ENCODE measurements around the gene RPL13. TPM values are rescaled to one million over a fixed set of nuclear protein-coding genes. Genes with fewer than 3 reads are reported as not detected.

Gene RPL13
- polyA plus RNA-seq, 1 donor, result 3,996 TPM

DNA sequence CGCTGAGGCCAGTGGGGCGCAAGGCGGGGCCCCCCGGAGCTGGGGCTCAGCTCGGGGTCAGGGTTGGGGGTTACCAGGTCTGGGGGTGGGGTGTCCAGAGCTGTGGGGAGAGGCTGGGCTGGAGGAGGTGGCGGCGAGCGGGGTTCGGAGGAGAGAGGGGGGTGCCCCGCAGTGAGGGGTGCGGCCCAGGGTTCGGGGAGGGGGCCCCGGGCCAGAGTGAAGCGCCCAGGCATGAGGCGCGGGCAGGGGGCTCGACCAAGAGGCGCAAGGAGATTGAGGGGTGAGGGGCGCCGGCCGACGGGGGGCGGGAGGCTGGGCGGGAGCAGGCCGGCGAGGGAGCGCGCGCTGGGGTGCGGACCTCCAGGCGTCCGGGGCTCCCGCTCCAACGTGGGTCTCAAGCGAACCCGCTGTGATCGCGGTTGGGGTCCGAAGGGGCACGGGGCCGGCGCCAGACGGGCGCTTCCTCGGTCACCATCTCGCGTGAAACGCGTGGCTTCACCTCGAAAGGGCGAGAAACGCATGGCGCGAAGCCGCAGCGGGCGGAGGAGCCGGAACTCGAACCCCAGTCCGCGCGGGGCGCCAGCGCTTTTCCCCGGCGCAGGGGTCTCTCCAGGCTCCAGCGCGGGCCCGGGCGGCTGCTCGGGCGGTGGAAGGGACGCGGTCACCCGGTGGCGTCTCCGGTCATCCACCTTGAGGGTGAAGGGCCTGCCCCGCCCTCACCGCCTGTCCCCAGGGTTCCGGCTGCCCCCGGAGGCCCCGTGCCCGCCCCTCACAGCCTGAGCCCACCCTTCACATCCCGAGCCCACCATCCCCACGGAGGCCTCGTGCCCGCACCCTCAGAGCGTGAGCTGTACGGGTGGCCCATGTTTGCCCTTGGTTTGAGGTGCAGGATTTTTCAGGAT is 15.9 kb downstream of the RPL13 start:
- Histone ChIP-seq H3K9me3 (ENCODE audit: control insufficient read depth, low read depth, low read length) (peaks cover 21% of the 10 kb centered on the region), H3K4me1 (ENCODE audit: control insufficient read depth, insufficient read depth, low read length) (peaks cover 26% of the 10 kb centered on the region), H3K36me3 (ENCODE audit: control insufficient read depth, insufficient read depth, low read length) (no peaks in the 10 kb centered on the region), H3K27ac (ENCODE audit: low read length) (no peak overlapping the region), H3K27me3 (ENCODE audit: control insufficient read depth, insufficient read depth, low read length) (peaks cover 35% of the 10 kb centered on the region), H3K4me3 (ENCODE audit: low read length) (no peak overlapping the region)
- no CpG with 5 or more reads among the region's 89 CpGs for WGBS (ENCODE audit: insufficient coverage, low lambda C conversion rate)
- no peak for DNase-seq

DNA sequence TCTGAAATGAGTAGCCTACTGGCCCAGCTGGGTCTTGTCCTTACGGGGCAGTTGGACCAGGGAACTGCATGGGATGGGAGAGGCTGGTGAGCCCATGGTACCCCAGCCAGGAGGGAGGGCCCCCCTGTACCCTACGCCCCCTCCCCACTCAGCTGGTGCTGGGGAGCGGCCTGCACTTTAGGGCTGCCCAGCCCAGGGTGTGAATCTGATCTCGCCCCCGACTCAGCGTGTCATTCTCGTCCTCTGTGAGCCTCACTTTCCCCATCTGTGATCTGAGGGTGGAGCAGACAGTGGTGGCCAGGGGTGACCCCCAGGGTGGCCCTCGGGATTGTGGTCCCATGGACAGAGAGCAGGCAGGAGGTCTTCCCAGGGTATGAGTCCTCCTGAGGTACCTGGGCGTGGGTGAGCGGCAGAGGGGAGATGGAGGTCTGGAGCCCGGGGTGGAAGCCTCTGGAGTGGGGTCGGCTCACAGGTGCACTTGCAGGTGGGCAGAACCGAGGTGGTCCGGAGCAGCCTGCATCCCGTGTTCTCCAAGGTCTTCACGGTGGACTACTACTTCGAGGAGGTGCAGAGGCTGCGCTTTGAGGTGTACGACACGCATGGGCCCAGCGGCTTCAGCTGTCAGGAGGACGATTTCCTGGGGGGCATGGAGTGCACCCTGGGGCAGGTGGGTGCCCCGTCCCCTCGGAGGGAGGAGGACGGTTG is 16.7 kb downstream of the RPL13 start:
- peaks cover 26% of the 10 kb centered on the region for H3K4me1 ChIP-seq (ENCODE audit: control insufficient read depth, insufficient read depth, low read length)
- peaks cover 35% of the 10 kb centered on the region for H3K27me3 ChIP-seq (ENCODE audit: control insufficient read depth, insufficient read depth, low read length)
- H3K9me3 ChIP-seq (ENCODE audit: control insufficient read depth, low read depth, low read length), result peaks cover 21% of the 10 kb centered on the region
- H3K36me3 ChIP-seq (ENCODE audit: control insufficient read depth, insufficient read depth, low read length), result no peaks in the 10 kb centered on the region
- no CpG with 5 or more reads among the region's 25 CpGs for WGBS (ENCODE audit: insufficient coverage, low lambda C conversion rate)
- no peak for DNase-seq
- H3K4me3 ChIP-seq (ENCODE audit: low read length), result no peak overlapping the region
- no peak overlapping the region for H3K27ac ChIP-seq (ENCODE audit: low read length)

- Histone ChIP-seq H3K4me3 (ENCODE audit: low read length) (no peak overlapping the region), H3K27ac (ENCODE audit: low read length) (no peak overlapping the region), H3K36me3 (ENCODE audit: control insufficient read depth, insufficient read depth, low read length) (no peaks in the 10 kb centered on the region), H3K9me3 (ENCODE audit: control insufficient read depth, low read depth, low read length) (peaks cover 21% of the 10 kb centered on the region), H3K27me3 (ENCODE audit: control insufficient read depth, insufficient read depth, low read length) (peaks cover 28% of the 10 kb centered on the region), H3K4me1 (ENCODE audit: control insufficient read depth, insufficient read depth, low read length) (peaks cover 16% of the 10 kb centered on the region)
- 75% methylated on average over 4 of the region's 15 CpGs for WGBS (ENCODE audit: insufficient coverage, low lambda C conversion rate)
- DNase-seq, result no peak
Observed at GRCh38 chr16:89579351-89579750, 18.9 kb downstream of the RPL13 start.

GRCh38 chr16:89581045-89581695 is 20.7 kb downstream of the RPL13 start:
- Histone ChIP-seq H3K27ac (ENCODE audit: low read length) (no peak overlapping the region), H3K36me3 (ENCODE audit: control insufficient read depth, insufficient read depth, low read length) (no peaks in the 10 kb centered on the region), H3K27me3 (ENCODE audit: control insufficient read depth, insufficient read depth, low read length) (peaks cover 13% of the 10 kb centered on the region), H3K4me1 (ENCODE audit: control insufficient read depth, insufficient read depth, low read length) (peaks cover 8% of the 10 kb centered on the region), H3K9me3 (ENCODE audit: control insufficient read depth, low read depth, low read length) (peaks cover 19% of the 10 kb centered on the region), H3K4me3 (ENCODE audit: low read length) (no peak overlapping the region)
- no CpG with 5 or more reads among the region's 33 CpGs for WGBS (ENCODE audit: insufficient coverage, low lambda C conversion rate)
- no peak for DNase-seq

DNA sequence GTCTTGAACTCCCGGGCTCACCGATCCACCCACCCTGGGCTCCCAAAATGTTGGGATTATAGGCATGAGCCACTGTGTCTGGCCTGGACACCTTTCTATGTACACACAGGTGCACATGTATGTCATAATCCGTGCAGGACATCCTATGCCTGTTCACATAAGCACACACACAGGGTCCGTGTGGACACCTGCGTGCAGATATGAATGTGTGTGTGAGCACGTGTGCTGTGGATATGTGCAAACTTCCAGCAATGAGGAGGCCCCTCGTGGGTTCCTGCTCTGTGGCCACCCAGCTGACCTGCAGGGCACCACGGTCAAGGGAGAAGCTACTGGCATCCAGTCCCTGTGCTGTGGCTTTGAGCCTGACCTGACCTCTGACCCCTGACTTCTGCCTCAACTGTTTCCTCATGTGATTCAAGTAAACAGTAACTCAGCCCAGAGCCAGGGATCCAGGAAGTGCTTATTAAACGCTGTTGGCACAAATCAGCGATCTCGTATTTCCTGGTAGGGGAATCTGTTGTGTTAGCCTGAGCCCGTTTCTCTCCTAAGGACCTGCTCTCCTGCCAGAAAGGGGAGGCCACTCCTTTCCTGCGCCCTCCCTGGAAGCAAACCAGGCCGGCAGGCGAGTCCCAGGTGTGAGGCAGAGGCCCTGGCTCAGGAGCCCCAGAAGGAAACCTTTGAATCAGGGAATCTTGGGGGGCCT is 21.5 kb downstream of the RPL13 start:
- H3K36me3 ChIP-seq (ENCODE audit: control insufficient read depth, insufficient read depth, low read length), result no peaks in the 10 kb centered on the region
- H3K4me3 ChIP-seq (ENCODE audit: low read length), result no peak overlapping the region
- DNase-seq, result no peak
- peaks cover 5% of the 10 kb centered on the region for H3K27me3 ChIP-seq (ENCODE audit: control insufficient read depth, insufficient read depth, low read length)
- peaks cover 14% of the 10 kb centered on the region for H3K9me3 ChIP-seq (ENCODE audit: control insufficient read depth, low read depth, low read length)
- WGBS (ENCODE audit: insufficient coverage, low lambda C conversion rate), result no CpG with 5 or more reads among the region's 15 CpGs
- H3K4me1 ChIP-seq (ENCODE audit: control insufficient read depth, insufficient read depth, low read length), result peaks cover 8% of the 10 kb centered on the region
- H3K27ac ChIP-seq (ENCODE audit: low read length), result peak overlapping the region; percentile 6

GRCh38 chr16:89582614-89583196 is 22.2 kb downstream of the RPL13 start:
- Histone ChIP-seq H3K36me3 (ENCODE audit: control insufficient read depth, insufficient read depth, low read length) (no peaks in the 10 kb centered on the region), H3K27ac (ENCODE audit: low read length) (no peak overlapping the region), H3K9me3 (ENCODE audit: control insufficient read depth, low read depth, low read length) (peaks cover 15% of the 10 kb centered on the region), H3K4me1 (ENCODE audit: control insufficient read depth, insufficient read depth, low read length) (peaks cover 8% of the 10 kb centered on the region), H3K4me3 (ENCODE audit: low read length) (no peak overlapping the region), H3K27me3 (ENCODE audit: control insufficient read depth, insufficient read depth, low read length) (peaks cover 1% of the 10 kb centered on the region)
- no peak for DNase-seq
- no CpG with 5 or more reads among the region's 19 CpGs for WGBS (ENCODE audit: insufficient coverage, low lambda C conversion rate)

DNA sequence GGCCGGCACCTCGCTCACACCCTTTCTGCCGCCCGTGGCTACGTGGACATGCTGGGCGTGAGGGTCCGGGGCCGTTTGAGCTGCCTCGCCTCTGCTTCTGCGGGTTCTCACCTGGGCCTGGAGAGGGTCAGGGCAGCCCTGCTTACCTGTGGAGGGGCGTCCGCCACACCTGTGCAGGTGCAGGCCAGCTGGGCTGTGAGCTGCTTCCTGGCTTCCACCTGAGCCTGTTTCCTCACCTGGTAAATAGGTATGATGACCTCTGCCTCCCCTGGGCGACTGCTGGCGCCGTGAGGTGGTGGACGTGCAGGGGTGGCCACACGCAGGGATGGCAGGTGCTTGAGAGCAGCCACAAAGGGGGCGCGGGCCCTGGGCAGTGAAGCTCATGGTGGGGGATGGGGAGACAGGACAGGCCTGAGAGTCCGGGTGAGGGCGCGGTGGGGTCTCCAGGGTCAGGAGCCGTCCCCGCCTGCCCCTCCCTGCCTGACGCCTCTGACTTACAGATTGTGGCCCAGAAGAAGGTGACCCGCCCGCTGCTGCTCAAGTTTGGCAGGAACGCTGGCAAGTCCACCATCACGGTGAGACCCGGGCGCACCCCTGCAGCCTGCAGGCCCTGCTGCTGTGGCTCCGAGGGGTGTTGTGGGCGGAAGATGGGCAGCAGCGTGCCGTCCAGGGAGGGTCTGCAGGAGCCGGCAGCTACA is 22.9 kb downstream of the RPL13 start:
- H3K36me3 ChIP-seq (ENCODE audit: control insufficient read depth, insufficient read depth, low read length), result no peaks in the 10 kb centered on the region
- DNase-seq, result no peak
- H3K27ac ChIP-seq (ENCODE audit: low read length), result no peak overlapping the region
- no peaks in the 10 kb centered on the region for H3K27me3 ChIP-seq (ENCODE audit: control insufficient read depth, insufficient read depth, low read length)
- H3K4me1 ChIP-seq (ENCODE audit: control insufficient read depth, insufficient read depth, low read length), result peaks cover 8% of the 10 kb centered on the region
- H3K9me3 ChIP-seq (ENCODE audit: control insufficient read depth, low read depth, low read length), result peaks cover 19% of the 10 kb centered on the region
- H3K4me3 ChIP-seq (ENCODE audit: low read length), result no peak overlapping the region
- WGBS (ENCODE audit: insufficient coverage, low lambda C conversion rate), result no CpG with 5 or more reads among the region's 36 CpGs

GRCh38 chr16:89583895-89584644 is 23.6 kb downstream of the RPL13 start:
- DNase-seq, result no peak
- WGBS (ENCODE audit: insufficient coverage, low lambda C conversion rate), result no CpG with 5 or more reads among the region's 49 CpGs
- H3K36me3 ChIP-seq (ENCODE audit: control insufficient read depth, insufficient read depth, low read length), result no peaks in the 10 kb centered on the region
- H3K27me3 ChIP-seq (ENCODE audit: control insufficient read depth, insufficient read depth, low read length), result no peaks in the 10 kb centered on the region
- no peak overlapping the region for H3K27ac ChIP-seq (ENCODE audit: low read length)
- peaks cover 8% of the 10 kb centered on the region for H3K4me1 ChIP-seq (ENCODE audit: control insufficient read depth, insufficient read depth, low read length)
- H3K4me3 ChIP-seq (ENCODE audit: low read length), result no peak overlapping the region
- H3K9me3 ChIP-seq (ENCODE audit: control insufficient read depth, low read depth, low read length), result peaks cover 21% of the 10 kb centered on the region

Data from large intestine (tissue), 3 donors.